LNCAP (cell line): Measurements from ENCODE around the gene LRP1B.

ENCODE experiments used
- CTCF ChIP-seq: fragments of 450-650 bp; IDR thresholded peaks from 2 replicates; pipeline ENCODE4 v1.5.1; 2017; ENCODE audit warnings: mild to moderate bottlenecking

LRP1B gene

GRCh38 chr2:141724426-141724825 lies 406.4 kb downstream of the LRP1B start:
- TF ChIP-seq CTCF: no peak

GRCh38 chr2:141723814-141724213 lies 407.0 kb downstream of the LRP1B start:
- TF ChIP-seq CTCF: no peak

- no peak for TF ChIP-seq CTCF
These were observed 410.3 kb downstream of the LRP1B start for GRCh38 chr2:141720476-141720875.

- no peak for TF ChIP-seq CTCF
These were observed 416.3 kb downstream of the LRP1B start for GRCh38 chr2:141714496-141714895.

GRCh38 chr2:141711627-141712026 lies 419.2 kb downstream of the LRP1B start:
- no peak for TF ChIP-seq CTCF

- TF ChIP-seq CTCF: no peak
These were observed 420.1 kb downstream of the LRP1B start for GRCh38 chr2:141710589-141711239.

- no peak for TF ChIP-seq CTCF
These were observed 421.1 kb downstream of the LRP1B start for GRCh38 chr2:141709756-141710155.

GRCh38 chr2:141707486-141707885 lies 423.3 kb downstream of the LRP1B start:
- no peak for TF ChIP-seq CTCF
